Measurements from ENCODE around the gene LRRFIP2.

DNA sequence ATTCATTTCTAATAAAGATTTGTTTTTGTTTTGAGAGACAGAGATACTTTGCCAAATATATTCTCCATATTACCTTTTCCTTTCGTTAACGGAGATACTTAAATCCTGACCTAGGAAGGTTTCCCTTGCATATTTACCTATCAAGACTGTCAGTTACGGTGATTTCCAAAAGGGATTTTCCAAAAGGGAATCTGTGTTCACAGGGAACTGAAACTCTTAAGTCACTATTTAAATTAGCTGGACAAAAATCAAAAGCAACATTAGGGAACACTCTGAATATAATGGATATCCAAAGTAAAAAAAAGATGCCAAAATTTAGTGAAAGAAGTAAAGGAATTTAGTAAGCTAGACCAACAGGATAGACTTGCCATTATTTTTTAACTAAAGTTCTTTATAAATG lies 576 bp downstream of the LRRFIP2 start:
- TF ChIP-seq ZNF121 (tag by site-specific recombination; IDR thresholded peaks at IDR 0.05): no peak
- TF ChIP-seq ZNF146 (tag by site-specific recombination; IDR thresholded peaks at IDR 0.05): no peak
- TF ChIP-seq, protein P1, sequence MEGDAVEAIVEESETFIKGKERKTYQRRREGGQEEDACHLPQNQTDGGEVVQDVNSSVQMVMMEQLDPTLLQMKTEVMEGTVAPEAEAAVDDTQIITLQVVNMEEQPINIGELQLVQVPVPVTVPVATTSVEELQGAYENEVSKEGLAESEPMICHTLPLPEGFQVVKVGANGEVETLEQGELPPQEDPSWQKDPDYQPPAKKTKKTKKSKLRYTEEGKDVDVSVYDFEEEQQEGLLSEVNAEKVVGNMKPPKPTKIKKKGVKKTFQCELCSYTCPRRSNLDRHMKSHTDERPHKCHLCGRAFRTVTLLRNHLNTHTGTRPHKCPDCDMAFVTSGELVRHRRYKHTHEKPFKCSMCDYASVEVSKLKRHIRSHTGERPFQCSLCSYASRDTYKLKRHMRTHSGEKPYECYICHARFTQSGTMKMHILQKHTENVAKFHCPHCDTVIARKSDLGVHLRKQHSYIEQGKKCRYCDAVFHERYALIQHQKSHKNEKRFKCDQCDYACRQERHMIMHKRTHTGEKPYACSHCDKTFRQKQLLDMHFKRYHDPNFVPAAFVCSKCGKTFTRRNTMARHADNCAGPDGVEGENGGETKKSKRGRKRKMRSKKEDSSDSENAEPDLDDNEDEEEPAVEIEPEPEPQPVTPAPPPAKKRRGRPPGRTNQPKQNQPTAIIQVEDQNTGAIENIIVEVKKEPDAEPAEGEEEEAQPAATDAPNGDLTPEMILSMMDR (tag by site-specific recombination; IDR thresholded peaks at IDR 0.05): no peak
- TF ChIP-seq, protein P2, sequence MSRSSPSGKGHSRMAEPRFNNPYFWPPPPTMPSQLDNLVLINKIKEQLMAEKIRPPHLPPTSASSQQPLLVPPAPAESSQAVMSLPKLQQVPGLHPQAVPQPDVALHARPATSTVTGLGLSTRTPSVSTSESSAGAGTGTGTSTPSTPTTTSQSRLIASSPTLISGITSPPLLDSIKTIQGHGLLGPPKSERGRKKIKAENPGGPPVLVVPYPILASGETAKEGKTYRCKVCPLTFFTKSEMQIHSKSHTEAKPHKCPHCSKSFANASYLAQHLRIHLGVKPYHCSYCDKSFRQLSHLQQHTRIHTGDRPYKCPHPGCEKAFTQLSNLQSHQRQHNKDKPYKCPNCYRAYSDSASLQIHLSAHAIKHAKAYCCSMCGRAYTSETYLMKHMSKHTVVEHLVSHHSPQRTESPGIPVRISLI (tag by site-specific recombination; IDR thresholded peaks at IDR 0.05): no peak
- TF ChIP-seq, protein P3, sequence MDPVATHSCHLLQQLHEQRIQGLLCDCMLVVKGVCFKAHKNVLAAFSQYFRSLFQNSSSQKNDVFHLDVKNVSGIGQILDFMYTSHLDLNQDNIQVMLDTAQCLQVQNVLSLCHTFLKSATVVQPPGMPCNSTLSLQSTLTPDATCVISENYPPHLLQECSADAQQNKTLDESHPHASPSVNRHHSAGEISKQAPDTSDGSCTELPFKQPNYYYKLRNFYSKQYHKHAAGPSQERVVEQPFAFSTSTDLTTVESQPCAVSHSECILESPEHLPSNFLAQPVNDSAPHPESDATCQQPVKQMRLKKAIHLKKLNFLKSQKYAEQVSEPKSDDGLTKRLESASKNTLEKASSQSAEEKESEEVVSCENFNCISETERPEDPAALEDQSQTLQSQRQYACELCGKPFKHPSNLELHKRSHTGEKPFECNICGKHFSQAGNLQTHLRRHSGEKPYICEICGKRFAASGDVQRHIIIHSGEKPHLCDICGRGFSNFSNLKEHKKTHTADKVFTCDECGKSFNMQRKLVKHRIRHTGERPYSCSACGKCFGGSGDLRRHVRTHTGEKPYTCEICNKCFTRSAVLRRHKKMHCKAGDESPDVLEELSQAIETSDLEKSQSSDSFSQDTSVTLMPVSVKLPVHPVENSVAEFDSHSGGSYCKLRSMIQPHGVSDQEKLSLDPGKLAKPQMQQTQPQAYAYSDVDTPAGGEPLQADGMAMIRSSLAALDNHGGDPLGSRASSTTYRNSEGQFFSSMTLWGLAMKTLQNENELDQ (tag by site-specific recombination; IDR thresholded peaks at IDR 0.05; ENCODE audit: low read depth): no peak
- TF ChIP-seq ZNF747 (tag by site-specific recombination; IDR thresholded peaks at IDR 0.05): no peak

All from HEK293 (cell line).